ENCODE data around the gene EXT2. TPM values are rescaled to one million over a fixed set of nuclear protein-coding genes. Genes with fewer than 3 reads are reported as not detected.

Gene EXT2
- total and polyA plus RNA-seq, 2 of the 13 experiments (the other 11 are each of a cell fraction or from before 2014, with no cell fraction given) = 61.5 to 68.7 TPM

DNA sequence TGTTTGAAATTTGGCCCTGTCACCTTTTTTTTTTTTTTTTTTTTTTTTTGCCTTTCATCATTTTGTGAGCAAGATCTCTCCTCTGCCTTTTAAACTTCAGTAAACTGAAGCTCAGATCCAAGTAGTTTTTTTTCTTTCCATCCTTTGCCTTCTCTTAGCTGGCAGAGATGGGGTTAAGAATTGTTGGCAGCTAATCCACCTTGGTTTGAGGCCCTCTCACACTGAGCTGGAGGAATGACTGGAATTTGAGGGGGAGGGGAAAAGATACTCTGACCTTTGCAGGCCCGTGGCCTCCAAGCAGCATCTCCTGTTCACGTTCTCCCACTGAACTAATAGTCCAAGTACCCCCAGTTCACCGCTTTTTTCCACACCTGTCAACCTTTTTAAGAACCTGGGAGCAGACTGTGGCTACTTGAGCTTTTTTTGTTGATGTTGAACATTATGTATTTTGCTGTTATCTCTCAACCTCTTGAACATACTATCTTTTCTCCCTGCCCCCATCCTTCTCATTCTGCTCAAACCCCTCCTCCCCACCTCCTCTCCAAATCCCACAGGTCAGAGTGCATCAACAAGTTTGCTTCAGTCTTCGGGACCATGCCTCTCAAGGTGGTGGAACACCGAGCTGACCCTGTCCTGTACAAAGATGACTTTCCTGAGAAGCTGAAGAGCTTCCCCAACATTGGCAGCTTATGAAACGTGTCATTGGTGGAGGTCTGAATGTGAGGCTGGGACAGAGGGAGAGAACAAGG, 148.3 kb downstream of the EXT2 start (continued):
- TF ChIP-seq, protein P1, sequence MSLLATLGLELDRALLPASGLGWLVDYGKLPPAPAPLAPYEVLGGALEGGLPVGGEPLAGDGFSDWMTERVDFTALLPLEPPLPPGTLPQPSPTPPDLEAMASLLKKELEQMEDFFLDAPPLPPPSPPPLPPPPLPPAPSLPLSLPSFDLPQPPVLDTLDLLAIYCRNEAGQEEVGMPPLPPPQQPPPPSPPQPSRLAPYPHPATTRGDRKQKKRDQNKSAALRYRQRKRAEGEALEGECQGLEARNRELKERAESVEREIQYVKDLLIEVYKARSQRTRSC (CRISPR knock-in tag; IDR thresholded peaks at IDR 0.05; ENCODE audit: low read depth) = no peak
- TF ChIP-seq, protein P2, sequence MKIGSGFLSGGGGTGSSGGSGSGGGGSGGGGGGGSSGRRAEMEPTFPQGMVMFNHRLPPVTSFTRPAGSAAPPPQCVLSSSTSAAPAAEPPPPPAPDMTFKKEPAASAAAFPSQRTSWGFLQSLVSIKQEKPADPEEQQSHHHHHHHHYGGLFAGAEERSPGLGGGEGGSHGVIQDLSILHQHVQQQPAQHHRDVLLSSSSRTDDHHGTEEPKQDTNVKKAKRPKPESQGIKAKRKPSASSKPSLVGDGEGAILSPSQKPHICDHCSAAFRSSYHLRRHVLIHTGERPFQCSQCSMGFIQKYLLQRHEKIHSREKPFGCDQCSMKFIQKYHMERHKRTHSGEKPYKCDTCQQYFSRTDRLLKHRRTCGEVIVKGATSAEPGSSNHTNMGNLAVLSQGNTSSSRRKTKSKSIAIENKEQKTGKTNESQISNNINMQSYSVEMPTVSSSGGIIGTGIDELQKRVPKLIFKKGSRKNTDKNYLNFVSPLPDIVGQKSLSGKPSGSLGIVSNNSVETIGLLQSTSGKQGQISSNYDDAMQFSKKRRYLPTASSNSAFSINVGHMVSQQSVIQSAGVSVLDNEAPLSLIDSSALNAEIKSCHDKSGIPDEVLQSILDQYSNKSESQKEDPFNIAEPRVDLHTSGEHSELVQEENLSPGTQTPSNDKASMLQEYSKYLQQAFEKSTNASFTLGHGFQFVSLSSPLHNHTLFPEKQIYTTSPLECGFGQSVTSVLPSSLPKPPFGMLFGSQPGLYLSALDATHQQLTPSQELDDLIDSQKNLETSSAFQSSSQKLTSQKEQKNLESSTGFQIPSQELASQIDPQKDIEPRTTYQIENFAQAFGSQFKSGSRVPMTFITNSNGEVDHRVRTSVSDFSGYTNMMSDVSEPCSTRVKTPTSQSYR (CRISPR knock-in tag; IDR thresholded peaks at IDR 0.05; ENCODE audit: borderline replicate concordance) = peak; percentile 100
- TF ChIP-seq, protein P3, sequence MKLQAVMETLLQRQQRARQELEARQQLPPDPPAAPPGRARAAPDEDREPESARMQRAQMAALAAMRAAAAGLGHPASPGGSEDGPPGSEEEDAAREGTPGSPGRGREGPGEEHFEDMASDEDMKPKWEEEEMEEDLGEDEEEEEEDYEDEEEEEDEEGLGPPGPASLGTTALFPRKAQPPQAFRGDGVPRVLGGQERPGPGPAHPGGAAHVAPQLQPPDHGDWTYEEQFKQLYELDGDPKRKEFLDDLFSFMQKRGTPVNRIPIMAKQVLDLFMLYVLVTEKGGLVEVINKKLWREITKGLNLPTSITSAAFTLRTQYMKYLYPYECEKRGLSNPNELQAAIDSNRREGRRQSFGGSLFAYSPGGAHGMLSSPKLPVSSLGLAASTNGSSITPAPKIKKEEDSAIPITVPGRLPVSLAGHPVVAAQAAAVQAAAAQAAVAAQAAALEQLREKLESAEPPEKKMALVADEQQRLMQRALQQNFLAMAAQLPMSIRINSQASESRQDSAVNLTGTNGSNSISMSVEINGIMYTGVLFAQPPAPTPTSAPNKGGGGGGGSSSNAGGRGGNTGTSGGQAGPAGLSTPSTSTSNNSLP (IDR thresholded peaks at IDR 0.05; ENCODE audit: low read depth, low read length) = no peak
- TF ChIP-seq, protein P4, sequence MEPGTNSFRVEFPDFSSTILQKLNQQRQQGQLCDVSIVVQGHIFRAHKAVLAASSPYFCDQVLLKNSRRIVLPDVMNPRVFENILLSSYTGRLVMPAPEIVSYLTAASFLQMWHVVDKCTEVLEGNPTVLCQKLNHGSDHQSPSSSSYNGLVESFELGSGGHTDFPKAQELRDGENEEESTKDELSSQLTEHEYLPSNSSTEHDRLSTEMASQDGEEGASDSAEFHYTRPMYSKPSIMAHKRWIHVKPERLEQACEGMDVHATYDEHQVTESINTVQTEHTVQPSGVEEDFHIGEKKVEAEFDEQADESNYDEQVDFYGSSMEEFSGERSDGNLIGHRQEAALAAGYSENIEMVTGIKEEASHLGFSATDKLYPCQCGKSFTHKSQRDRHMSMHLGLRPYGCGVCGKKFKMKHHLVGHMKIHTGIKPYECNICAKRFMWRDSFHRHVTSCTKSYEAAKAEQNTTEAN (CRISPR knock-in tag; conservative IDR thresholded peaks at IDR 0.05) = no peak
- TF ChIP-seq, protein P5, sequence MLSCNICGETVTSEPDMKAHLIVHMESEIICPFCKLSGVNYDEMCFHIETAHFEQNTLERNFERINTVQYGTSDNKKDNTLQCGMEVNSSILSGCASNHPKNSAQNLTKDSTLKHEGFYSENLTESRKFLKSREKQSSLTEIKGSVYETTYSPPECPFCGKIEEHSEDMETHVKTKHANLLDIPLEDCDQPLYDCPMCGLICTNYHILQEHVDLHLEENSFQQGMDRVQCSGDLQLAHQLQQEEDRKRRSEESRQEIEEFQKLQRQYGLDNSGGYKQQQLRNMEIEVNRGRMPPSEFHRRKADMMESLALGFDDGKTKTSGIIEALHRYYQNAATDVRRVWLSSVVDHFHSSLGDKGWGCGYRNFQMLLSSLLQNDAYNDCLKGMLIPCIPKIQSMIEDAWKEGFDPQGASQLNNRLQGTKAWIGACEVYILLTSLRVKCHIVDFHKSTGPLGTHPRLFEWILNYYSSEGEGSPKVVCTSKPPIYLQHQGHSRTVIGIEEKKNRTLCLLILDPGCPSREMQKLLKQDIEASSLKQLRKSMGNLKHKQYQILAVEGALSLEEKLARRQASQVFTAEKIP (CRISPR knock-in tag; IDR thresholded peaks at IDR 0.05; ENCODE audit: borderline replicate concordance) = no peak
- TF ChIP-seq SALL1 (CRISPR knock-in tag; IDR thresholded peaks at IDR 0.05) (peak; percentile 74), JUN (CRISPR knock-in tag; IDR thresholded peaks at IDR 0.05) (no peak), KAT8 (CRISPR knock-in tag; IDR thresholded peaks at IDR 0.05) (no peak; the same call in 1 of the 2 replicates), FOXK2 (IDR thresholded peaks at IDR 0.05) (no peak), HIVEP1 (CRISPR knock-in tag; IDR thresholded peaks at IDR 0.05) (no peak), ZNF367 (CRISPR knock-in tag; IDR thresholded peaks at IDR 0.05; ENCODE audit: borderline replicate concordance) (no peak), ZNF672 (CRISPR knock-in tag; IDR thresholded peaks at IDR 0.05) (no peak), HES4 (CRISPR knock-in tag; IDR thresholded peaks at IDR 0.05; ENCODE audit: borderline replicate concordance) (no peak)
- TF ChIP-seq, protein P6, sequence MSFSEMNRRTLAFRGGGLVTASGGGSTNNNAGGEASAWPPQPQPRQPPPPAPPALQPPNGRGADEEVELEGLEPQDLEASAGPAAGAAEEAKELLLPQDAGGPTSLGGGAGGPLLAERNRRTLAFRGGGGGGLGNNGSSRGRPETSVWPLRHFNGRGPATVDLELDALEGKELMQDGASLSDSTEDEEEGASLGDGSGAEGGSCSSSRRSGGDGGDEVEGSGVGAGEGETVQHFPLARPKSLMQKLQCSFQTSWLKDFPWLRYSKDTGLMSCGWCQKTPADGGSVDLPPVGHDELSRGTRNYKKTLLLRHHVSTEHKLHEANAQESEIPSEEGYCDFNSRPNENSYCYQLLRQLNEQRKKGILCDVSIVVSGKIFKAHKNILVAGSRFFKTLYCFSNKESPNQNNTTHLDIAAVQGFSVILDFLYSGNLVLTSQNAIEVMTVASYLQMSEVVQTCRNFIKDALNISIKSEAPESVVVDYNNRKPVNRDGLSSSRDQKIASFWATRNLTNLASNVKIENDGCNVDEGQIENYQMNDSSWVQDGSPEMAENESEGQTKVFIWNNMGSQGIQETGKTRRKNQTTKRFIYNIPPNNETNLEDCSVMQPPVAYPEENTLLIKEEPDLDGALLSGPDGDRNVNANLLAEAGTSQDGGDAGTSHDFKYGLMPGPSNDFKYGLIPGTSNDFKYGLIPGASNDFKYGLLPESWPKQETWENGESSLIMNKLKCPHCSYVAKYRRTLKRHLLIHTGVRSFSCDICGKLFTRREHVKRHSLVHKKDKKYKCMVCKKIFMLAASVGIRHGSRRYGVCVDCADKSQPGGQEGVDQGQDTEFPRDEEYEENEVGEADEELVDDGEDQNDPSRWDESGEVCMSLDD (CRISPR knock-in tag; IDR thresholded peaks at IDR 0.05; ENCODE audit: borderline replicate concordance) = no peak
- TF ChIP-seq, protein P7, sequence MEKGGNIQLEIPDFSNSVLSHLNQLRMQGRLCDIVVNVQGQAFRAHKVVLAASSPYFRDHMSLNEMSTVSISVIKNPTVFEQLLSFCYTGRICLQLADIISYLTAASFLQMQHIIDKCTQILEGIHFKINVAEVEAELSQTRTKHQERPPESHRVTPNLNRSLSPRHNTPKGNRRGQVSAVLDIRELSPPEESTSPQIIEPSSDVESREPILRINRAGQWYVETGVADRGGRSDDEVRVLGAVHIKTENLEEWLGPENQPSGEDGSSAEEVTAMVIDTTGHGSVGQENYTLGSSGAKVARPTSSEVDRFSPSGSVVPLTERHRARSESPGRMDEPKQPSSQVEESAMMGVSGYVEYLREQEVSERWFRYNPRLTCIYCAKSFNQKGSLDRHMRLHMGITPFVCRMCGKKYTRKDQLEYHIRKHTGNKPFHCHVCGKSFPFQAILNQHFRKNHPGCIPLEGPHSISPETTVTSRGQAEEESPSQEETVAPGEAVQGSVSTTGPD (CRISPR knock-in tag; IDR thresholded peaks at IDR 0.05) = no peak
